H9 (cell line): ENCODE measurements around the gene MCF2L2. TPM values are rescaled to one million over a fixed set of nuclear protein-coding genes. Genes with fewer than 3 reads are reported as not detected.
"Not testable (repeated sequence)": the region's sequence is repeated elsewhere in the genome, so short reads cannot be mapped to it uniquely, and the experiment has no call there.

Source experiments
- DNase-seq: peaks from one replicate; pipeline ENCODE4 v3.0.0-alpha.2; 2017
- H2AFZ ChIP-seq: one replicate; pipeline ENCODE4 v1.6.1; 2013; ENCODE audit warnings: mild to moderate bottlenecking, low read length, control low read depth, moderate library complexity
- H2AK5ac ChIP-seq: 2 replicates; pipeline ENCODE4 v1.6.1; 2013; ENCODE audit warnings: low read length, control low read depth, mixed read lengths; ENCODE audit not compliant: insufficient read length
- H2BK120ac ChIP-seq: one replicate; pipeline ENCODE4 v1.6.1; 2013; ENCODE audit warnings: low read depth, mild to moderate bottlenecking, low read length, control low read depth, inconsistent platforms; ENCODE audit not compliant: poor library complexity, severe bottlenecking
- H2BK12ac ChIP-seq: 2 replicates; pipeline ENCODE4 v1.6.1; 2013; ENCODE audit warnings: low read length, control low read depth, mixed read lengths, low read depth; ENCODE audit not compliant: insufficient read length
- H2BK15ac ChIP-seq: 2 replicates; pipeline ENCODE4 v1.6.1; 2013; ENCODE audit warnings: low read depth, low read length, control low read depth
- H2BK20ac ChIP-seq: one replicate; pipeline ENCODE4 v1.6.1; 2013; ENCODE audit warnings: low read depth, mild to moderate bottlenecking, low read length, control low read depth, inconsistent platforms; ENCODE audit not compliant: poor library complexity, severe bottlenecking
- H2BK5ac ChIP-seq: 2 replicates; pipeline ENCODE4 v1.6.1; 2013; ENCODE audit warnings: low read length, control low read depth, mixed read lengths; ENCODE audit not compliant: insufficient read length
- H3K14ac ChIP-seq: 2 replicates; pipeline ENCODE4 v1.6.1; 2013; ENCODE audit warnings: low read length, control low read depth; ENCODE audit not compliant: insufficient read depth
- H3K18ac ChIP-seq: 2 replicates; pipeline ENCODE4 v1.6.1; 2013; ENCODE audit warnings: low read depth, mild to moderate bottlenecking, mixed read lengths, low read length, control low read depth; ENCODE audit not compliant: insufficient read length
- H3K23ac ChIP-seq: 2 replicates; pipeline ENCODE4 v1.6.1; 2013; ENCODE audit warnings: low read length, control low read depth, mixed read lengths, low read depth; ENCODE audit not compliant: insufficient read length
- H3K23me2 ChIP-seq: 2 replicates; pipeline ENCODE4 v1.6.1; 2013; ENCODE audit warnings: low read depth, mild to moderate bottlenecking, mixed read lengths, low read length, control low read depth; ENCODE audit not compliant: insufficient read length, poor library complexity, severe bottlenecking
- H3K27ac ChIP-seq: 2 replicates; pipeline ENCODE4 v1.5.1; 2013; ENCODE audit warnings: low read length, control low read depth, mixed read lengths, low read depth; ENCODE audit not compliant: insufficient read length
- H3K27me3 ChIP-seq: 2 replicates; pipeline ENCODE4 v1.6.1; 2013; ENCODE audit warnings: low read length, control low read depth, inconsistent platforms; ENCODE audit not compliant: insufficient read depth
- H3K4ac ChIP-seq: 2 replicates; pipeline ENCODE4 v1.6.1; 2013; ENCODE audit warnings: low read depth, mild to moderate bottlenecking, control low read depth, inconsistent platforms, low read length, moderate library complexity
- H3K4me1 ChIP-seq: 2 replicates; pipeline ENCODE4 v1.6.1; 2013; ENCODE audit warnings: low read length, control low read depth, inconsistent platforms; ENCODE audit not compliant: insufficient read depth
- H3K4me2 ChIP-seq: 2 replicates; pipeline ENCODE4 v1.6.1; 2013; ENCODE audit warnings: low read length, control low read depth, mixed read lengths; ENCODE audit not compliant: insufficient read length, insufficient read depth
- H3K56ac ChIP-seq: 2 replicates; pipeline ENCODE4 v1.6.1; 2013; ENCODE audit warnings: low read depth, mild to moderate bottlenecking, mixed read lengths, low read length, control low read depth; ENCODE audit not compliant: insufficient read length
- H3K79me1 ChIP-seq: 2 replicates; pipeline ENCODE4 v1.6.1; 2013; ENCODE audit warnings: low read depth, mild to moderate bottlenecking, moderate library complexity, low read length, control low read depth, inconsistent platforms; ENCODE audit not compliant: insufficient read depth, poor library complexity, severe bottlenecking
- H3K79me2 ChIP-seq: 2 replicates; pipeline ENCODE4 v1.6.1; 2013; ENCODE audit warnings: low read length, control low read depth, inconsistent platforms; ENCODE audit not compliant: insufficient read depth
- H3K9ac ChIP-seq: 2 replicates; pipeline ENCODE4 v1.6.1; 2013; ENCODE audit warnings: low read length, control low read depth, mixed read lengths; ENCODE audit not compliant: insufficient read length; ENCODE audit errors: extremely low read depth
- H3K9me3 ChIP-seq: one replicate; pipeline ENCODE4 v1.6.1; 2013; ENCODE audit warnings: low read depth, low read length, inconsistent platforms; ENCODE audit not compliant: control insufficient read depth
- H3T11ph ChIP-seq: one replicate; pipeline ENCODE4 v1.6.1; 2013; ENCODE audit warnings: mild to moderate bottlenecking, low read length, control low read depth, inconsistent platforms
- H4K20me1 ChIP-seq: one replicate; pipeline ENCODE4 v1.6.1; 2013; ENCODE audit not compliant: control insufficient read depth, insufficient read length, insufficient read depth
- H4K5ac ChIP-seq: 2 replicates; pipeline ENCODE4 v1.6.1; 2013; ENCODE audit warnings: low read depth, mild to moderate bottlenecking, mixed read lengths, low read length, control low read depth; ENCODE audit not compliant: insufficient read length
- H4K8ac ChIP-seq: replicated peaks from 2 replicates; pipeline ENCODE4 v1.6.1; 2013; ENCODE audit warnings: low read length, control low read depth, mixed read lengths, low read depth; ENCODE audit not compliant: insufficient read length
- H4K91ac ChIP-seq: 2 replicates; pipeline ENCODE4 v1.6.1; 2013; ENCODE audit warnings: low read depth, mild to moderate bottlenecking, moderate library complexity, mixed read lengths, low read length, control low read depth; ENCODE audit not compliant: insufficient read length
- H3K27ac Mint-ChIP-seq, 3 experiments: 2 replicates in 2 of 3; 3 replicates in 1 of 3; pipeline ENCODE4 v1.8.0; 2020 to 2021; ENCODE audit warnings: mixed read lengths in 3 of 3, mild to moderate bottlenecking in 1 of 3, moderate library complexity in 1 of 3
- H3K27me3 Mint-ChIP-seq: 2 replicates; pipeline ENCODE4 v1.8.0; 2021; ENCODE audit warnings: low read depth, mild to moderate bottlenecking, moderate library complexity, mixed read lengths
- H3K36me3 Mint-ChIP-seq, 3 experiments: 2 replicates in 2 of 3; 3 replicates in 1 of 3; pipeline ENCODE4 v1.8.0; 2020 to 2021; ENCODE audit warnings: low read depth in 3 of 3, mixed read lengths in 3 of 3; ENCODE audit not compliant: insufficient read depth in 1 of 3
- H3K4me1 Mint-ChIP-seq, 2 experiments: 2 replicates each; pipeline ENCODE4 v1.8.0; 2020; ENCODE audit warnings: mixed read lengths in 2 of 2
- H3K4me3 Mint-ChIP-seq, 2 experiments: 2 replicates in 1 of 2; 3 replicates in 1 of 2; pipeline ENCODE4 v1.8.0; 2020 to 2021; ENCODE audit warnings: mild to moderate bottlenecking in 2 of 2, mixed read lengths in 2 of 2, moderate library complexity in 1 of 2
- H3K9me3 Mint-ChIP-seq, 2 experiments: 2 replicates in 1 of 2; 3 replicates in 1 of 2; pipeline ENCODE4 v1.8.0; 2020; ENCODE audit warnings: mild to moderate bottlenecking in 2 of 2, mixed read lengths in 2 of 2, moderate library complexity in 1 of 2
- WGBS: extraction: QIAGEN DNeasy Blood & Tissue Kit; methylation state at CpG from one replicate; pipeline ENCODE4 v1.1.7; 2013; ENCODE audit warnings: missing lambda C conversion rate, low lambda C conversion rate, mixed read lengths; ENCODE audit not compliant: insufficient read length; ENCODE audit errors: extremely low coverage; 5-methylcytosine and 5-hydroxymethylcytosine counted together
- total RNA-seq: library from RNA; stranded (reverse); gene quantifications from 2 replicates; pipeline ENCODE4 v1.2.1, GENCODE V29; 2021
- TF ChIP-seq, protein P1 (sequence below): fragments of 200-600 bp; sonication (generic); conservative IDR thresholded peaks from 3 replicates; pipeline ENCODE4 v1.8.0; 2021; ENCODE audit warnings: antibody characterized with exemption, mild to moderate bottlenecking

MCF2L2 gene
- total RNA-seq, 1 experiment from 2014 or later = 6.4 TPM

DNA sequence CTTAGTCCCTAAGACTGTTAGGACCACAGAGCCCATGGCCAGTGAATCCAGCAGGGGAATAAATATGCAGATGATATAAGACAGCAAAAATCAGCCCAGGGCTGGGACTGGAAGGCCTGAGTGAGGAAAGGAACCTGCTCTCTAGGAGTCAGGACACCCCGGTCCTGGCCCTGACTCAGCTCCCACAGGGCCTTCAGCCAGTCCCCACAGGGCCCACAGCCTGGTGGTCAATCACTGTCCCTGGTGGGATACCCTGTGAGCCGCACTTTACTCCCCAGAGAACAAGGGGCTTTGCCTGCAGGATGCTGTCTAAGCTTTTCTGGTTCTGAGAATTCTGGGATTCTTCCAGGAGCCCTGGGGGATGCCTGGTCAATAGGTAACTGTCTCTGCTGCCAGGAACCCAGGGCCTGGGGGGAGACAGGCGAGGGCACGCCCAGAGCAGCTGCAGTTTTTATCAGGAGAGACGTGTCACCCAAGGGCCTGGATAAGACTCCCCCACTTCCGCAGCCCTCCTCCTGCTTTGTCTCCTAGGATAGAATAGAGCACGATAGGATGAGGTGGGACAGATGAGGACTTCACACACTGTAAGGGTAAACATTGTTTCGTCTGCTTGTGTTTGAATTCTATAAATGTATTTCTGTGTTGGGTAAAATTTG lies 49.5 kb upstream of the MCF2L2 start:
- no peak overlapping the region for H3K4me2 ChIP-seq
- H3K79me1 ChIP-seq = no peaks in the 10 kb centered on the region
- H3K14ac ChIP-seq = no peak overlapping the region
- no peak overlapping the region for H2BK20ac ChIP-seq
- Mint-ChIP-seq H3K27me3 (no peaks in the 10 kb centered on the region), H3K4me3 (no peak overlapping the region), H3K36me3 (no peaks in the 10 kb centered on the region), H3K9me3 (no peaks in the 10 kb centered on the region), H3K4me1 (peaks cover 9 to 15% of the 10 kb centered on the region in 2 experiments), H3K27ac (no peak overlapping the region)
- WGBS = no CpG with 5 or more reads among the region's 8 CpGs
- no peak overlapping the region for H3K23ac ChIP-seq
- no peak overlapping the region for H2AK5ac ChIP-seq
- TF ChIP-seq, protein P1, sequence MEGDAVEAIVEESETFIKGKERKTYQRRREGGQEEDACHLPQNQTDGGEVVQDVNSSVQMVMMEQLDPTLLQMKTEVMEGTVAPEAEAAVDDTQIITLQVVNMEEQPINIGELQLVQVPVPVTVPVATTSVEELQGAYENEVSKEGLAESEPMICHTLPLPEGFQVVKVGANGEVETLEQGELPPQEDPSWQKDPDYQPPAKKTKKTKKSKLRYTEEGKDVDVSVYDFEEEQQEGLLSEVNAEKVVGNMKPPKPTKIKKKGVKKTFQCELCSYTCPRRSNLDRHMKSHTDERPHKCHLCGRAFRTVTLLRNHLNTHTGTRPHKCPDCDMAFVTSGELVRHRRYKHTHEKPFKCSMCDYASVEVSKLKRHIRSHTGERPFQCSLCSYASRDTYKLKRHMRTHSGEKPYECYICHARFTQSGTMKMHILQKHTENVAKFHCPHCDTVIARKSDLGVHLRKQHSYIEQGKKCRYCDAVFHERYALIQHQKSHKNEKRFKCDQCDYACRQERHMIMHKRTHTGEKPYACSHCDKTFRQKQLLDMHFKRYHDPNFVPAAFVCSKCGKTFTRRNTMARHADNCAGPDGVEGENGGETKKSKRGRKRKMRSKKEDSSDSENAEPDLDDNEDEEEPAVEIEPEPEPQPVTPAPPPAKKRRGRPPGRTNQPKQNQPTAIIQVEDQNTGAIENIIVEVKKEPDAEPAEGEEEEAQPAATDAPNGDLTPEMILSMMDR = no peak
- H3K56ac ChIP-seq = no peak overlapping the region
- no peaks in the 10 kb centered on the region for H3K4me1 ChIP-seq
- H3K79me2 ChIP-seq = no peaks in the 10 kb centered on the region
- H2AFZ ChIP-seq = no peak overlapping the region
- no peak overlapping the region for H3K27ac ChIP-seq
- H4K20me1 ChIP-seq = no peaks in the 10 kb centered on the region
- no peak overlapping the region for H2BK12ac ChIP-seq
- no peaks in the 10 kb centered on the region for H3K23me2 ChIP-seq
- H3T11ph ChIP-seq = no peak overlapping the region
- no peak overlapping the region for H3K4ac ChIP-seq
- no peak overlapping the region for H3K9ac ChIP-seq
- H2BK15ac ChIP-seq = no peak overlapping the region
- no peaks in the 10 kb centered on the region for H3K27me3 ChIP-seq
- H3K18ac ChIP-seq = no peak overlapping the region
- H2BK5ac ChIP-seq = no peak overlapping the region
- H4K8ac ChIP-seq = no peak overlapping the region
- H4K5ac ChIP-seq = no peak overlapping the region
- DNase-seq = no peak
- no peak overlapping the region for H4K91ac ChIP-seq
- H3K9me3 ChIP-seq = no peaks in the 10 kb centered on the region
- H2BK120ac ChIP-seq = no peak overlapping the region

GRCh38 chr3:183475764-183476162 lies 47.3 kb upstream of the MCF2L2 start:
- H3K18ac ChIP-seq, H3K9me3 ChIP-seq, H2BK5ac ChIP-seq, H2BK120ac ChIP-seq, H2AFZ ChIP-seq, DNase-seq, H4K91ac ChIP-seq, H3K14ac ChIP-seq, H2AK5ac ChIP-seq, H3T11ph ChIP-seq, H4K20me1 ChIP-seq, H3K4me3 Mint-ChIP-seq, H3K4ac ChIP-seq, H3K4me1 ChIP-seq, H3K79me1 ChIP-seq, H3K27me3 ChIP-seq, H3K27me3 Mint-ChIP-seq, H2BK20ac ChIP-seq, H3K4me2 ChIP-seq, H4K5ac ChIP-seq, H3K27ac Mint-ChIP-seq, H3K56ac ChIP-seq, H3K9ac ChIP-seq, H2BK15ac ChIP-seq, H3K9me3 Mint-ChIP-seq, H3K23ac ChIP-seq, H2BK12ac ChIP-seq, H3K27ac ChIP-seq, H3K23me2 ChIP-seq, H4K8ac ChIP-seq, H3K36me3 Mint-ChIP-seq, H3K79me2 ChIP-seq: not testable (repeated sequence)
- no CpG with 5 or more reads among the region's 1 CpG for WGBS
- peaks cover 9 to 15% of the 10 kb centered on the region in 2 experiments for H3K4me1 Mint-ChIP-seq
